ENCODE measurements around the gene PHLDB3.

- no peak for TF ChIP-seq CTCF (conservative IDR thresholded peaks at IDR 0.05; ENCODE audit: low read depth, low read length)
- no peak for TF ChIP-seq EZH2 (IDR thresholded peaks at IDR 0.05; ENCODE audit: low read length, unreplicated experiment)
- no peak for TF ChIP-seq EZH2phosphoT487 (IDR thresholded peaks at IDR 0.05; ENCODE audit: borderline replicate concordance, low read length)
Measured at GRCh38 chr19:43429395-43429794, 75.2 kb downstream of the PHLDB3 start.

Measured in PC-3 (cell line).